Smooth muscle cell (in vitro differentiated cells): Measurements from ENCODE around the gene UPP1. TPM values are rescaled to one million over a fixed set of nuclear protein-coding genes. Genes with fewer than 3 reads are reported as not detected.
A peak's percentile ranks its signal among the peaks of the same experiment; 100 is the strongest.

Source experiments
- DNase-seq: peaks from one replicate; lab custom pipeline; 2025; ENCODE audit not compliant: unreplicated experiment; lab: John Stamatoyannopoulos, UW
- H2AFZ ChIP-seq: fragments of 200-600 bp; sonication (generic); 2 replicates; pipeline ENCODE4 v1.6.0; 2016; ENCODE audit warnings: antibody characterized with exemption, low read depth, mild to moderate bottlenecking
- H3F3A ChIP-seq: fragments of 200-600 bp; sonication (generic); 2 replicates; pipeline ENCODE4 v1.6.0; 2017; ENCODE audit warnings: antibody characterized with exemption, low read depth
- H3K27ac ChIP-seq: fragments of 200-600 bp; sonication (generic); 2 replicates; pipeline ENCODE4 v1.5.1; 2016; ENCODE audit warnings: low read depth, mild to moderate bottlenecking
- H3K27me3 ChIP-seq: fragments of 200-600 bp; sonication (generic); 2 replicates; pipeline ENCODE4 v1.6.1; 2016; ENCODE audit warnings: low read depth, mild to moderate bottlenecking
- H3K36me3 ChIP-seq: fragments of 200-600 bp; sonication (generic); 2 replicates; pipeline ENCODE4 v1.5.1; 2016; ENCODE audit warnings: low read depth
- H3K4me1 ChIP-seq: fragments of 200-600 bp; sonication (generic); 2 replicates; pipeline ENCODE4 v1.5.1; 2016; ENCODE audit warnings: low read depth
- H3K4me2 ChIP-seq: fragments of 200-600 bp; sonication (generic); 2 replicates; pipeline ENCODE4 v1.6.0; 2016; ENCODE audit warnings: mild to moderate bottlenecking
- H3K4me3 ChIP-seq: fragments of 200-600 bp; sonication (generic); 2 replicates; pipeline ENCODE4 v1.5.1; 2016; ENCODE audit warnings: mild to moderate bottlenecking
- H3K79me2 ChIP-seq: fragments of 200-600 bp; sonication (generic); 2 replicates; pipeline ENCODE4 v1.6.0; 2016; ENCODE audit warnings: low read depth, mild to moderate bottlenecking
- H3K9ac ChIP-seq: fragments of 200-600 bp; sonication (generic); 2 replicates; pipeline ENCODE4 v1.6.0; 2016; ENCODE audit warnings: low read depth
- H3K9me3 ChIP-seq: fragments of 200-600 bp; sonication (generic); replicated peaks from 2 replicates; pipeline ENCODE4 v1.5.1; 2016; ENCODE audit warnings: low read depth
- H4K20me1 ChIP-seq: fragments of 200-600 bp; sonication (generic); 2 replicates; pipeline ENCODE4 v1.6.0; 2016; ENCODE audit warnings: low read depth
- WGBS: methylation state at CpG from one replicate; pipeline ENCODE4 v1.1.7; 2016; ENCODE audit warnings: low lambda C conversion rate; 5-methylcytosine and 5-hydroxymethylcytosine counted together
- polyA plus RNA-seq: library from polyadenylated mRNA; unstranded; fragments of >200 nt; fragmentation: Nextera tagmentation; extraction: Ambion mirVana; gene quantifications from 2 replicates; pipeline ENCODE4 v1.2.1, GENCODE V29; 2016
- total RNA-seq: library from RNA; depleted of rRNA; stranded (reverse); fragments of >200 nt; gene quantifications from 2 replicates; pipeline ENCODE4 v1.2.3, GENCODE V29; 2014
- TF ChIP-seq, protein P1 (sequence below): fragments of 200-600 bp; sonication (generic); IDR thresholded peaks from 2 replicates; pipeline ENCODE4 v1.5.1; 2017; ENCODE audit warnings: borderline replicate concordance, mild to moderate bottlenecking, antibody characterized with exemption; ENCODE audit not compliant: insufficient read depth, poor library complexity, severe bottlenecking

The UPP1 gene
- total and polyA plus RNA-seq, 2 experiments from 2014 or later, result 23.6 to 43.8 TPM

DNA sequence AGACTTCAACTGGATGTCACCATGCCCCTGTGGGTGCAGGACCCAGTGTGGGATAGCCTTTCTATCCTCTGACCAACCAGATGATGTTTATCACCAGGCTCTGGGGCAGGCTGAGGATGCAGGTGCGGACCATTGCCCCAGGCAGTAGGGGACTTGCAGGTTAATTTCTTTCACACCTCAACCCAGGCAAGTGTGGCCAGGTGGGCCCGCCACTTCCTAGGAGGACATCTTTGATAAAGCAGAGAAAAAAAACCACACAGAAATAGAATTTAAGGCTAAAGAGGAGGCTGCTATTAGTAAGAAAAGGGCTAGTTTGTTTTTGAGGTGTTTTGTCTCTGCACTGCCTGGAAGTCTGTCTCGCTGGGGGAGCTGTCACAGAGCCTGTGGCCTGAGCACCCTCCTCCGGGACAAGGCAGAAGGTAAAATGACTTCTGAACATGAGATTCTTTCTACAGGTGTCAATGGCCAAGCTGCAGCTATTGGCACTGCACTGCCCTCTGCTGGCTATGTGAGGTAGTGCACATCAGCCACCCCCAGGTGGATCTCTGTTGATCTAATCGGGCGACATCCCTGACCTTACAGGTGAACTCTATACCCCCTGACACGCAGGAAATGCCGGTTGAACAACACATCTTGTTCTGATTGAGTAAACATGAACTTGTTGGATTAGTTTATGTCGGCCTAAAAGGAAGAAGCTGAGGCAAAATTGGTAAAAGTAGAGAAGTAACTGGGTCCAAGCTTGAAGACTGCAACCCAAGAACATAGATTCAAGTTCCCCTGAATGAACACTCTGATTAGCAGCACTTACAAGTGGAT lies 21.0 kb downstream of the UPP1 start:
- 30% methylated on average over 9 of the region's 9 CpGs for WGBS
- H3K27ac ChIP-seq, result no peak overlapping the region
- peak; percentile 32 for DNase-seq

DNA sequence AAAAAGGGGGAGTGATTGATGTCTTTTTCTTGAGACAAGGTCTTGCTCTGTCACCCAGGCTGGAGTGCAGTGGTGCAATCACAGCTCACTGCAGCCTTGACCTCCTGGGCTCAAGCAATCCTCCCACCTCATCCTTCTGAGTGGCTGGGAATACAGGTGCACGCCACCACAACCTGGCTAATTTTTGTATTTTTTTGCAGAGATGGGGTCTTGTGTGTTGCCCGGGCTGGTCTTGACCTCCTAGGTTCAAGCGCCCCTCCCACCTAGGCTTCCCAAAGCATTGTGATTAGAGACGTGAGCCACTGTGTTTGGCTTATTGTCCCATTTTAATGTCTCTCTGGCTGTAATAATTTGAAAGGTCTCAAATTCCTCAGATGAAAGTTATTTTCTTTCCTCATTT lies 21.8 kb downstream of the UPP1 start:
- DNase-seq, result no peak
- Histone ChIP-seq H3K4me3 (no peak overlapping the region), H3K27me3 (no peaks in the 10 kb centered on the region), H3K9ac (no peak overlapping the region), H4K20me1 (no peaks in the 10 kb centered on the region), H2AFZ (no peak overlapping the region), H3K79me2 (no peaks in the 10 kb centered on the region), H3K4me2 (no peak overlapping the region), H3K36me3 (no peaks in the 10 kb centered on the region), H3K27ac (no peak overlapping the region), H3K4me1 (no peaks in the 10 kb centered on the region), H3F3A (peaks cover 5% of the 10 kb centered on the region), H3K9me3 (no peaks in the 10 kb centered on the region)
- TF ChIP-seq, protein P1, sequence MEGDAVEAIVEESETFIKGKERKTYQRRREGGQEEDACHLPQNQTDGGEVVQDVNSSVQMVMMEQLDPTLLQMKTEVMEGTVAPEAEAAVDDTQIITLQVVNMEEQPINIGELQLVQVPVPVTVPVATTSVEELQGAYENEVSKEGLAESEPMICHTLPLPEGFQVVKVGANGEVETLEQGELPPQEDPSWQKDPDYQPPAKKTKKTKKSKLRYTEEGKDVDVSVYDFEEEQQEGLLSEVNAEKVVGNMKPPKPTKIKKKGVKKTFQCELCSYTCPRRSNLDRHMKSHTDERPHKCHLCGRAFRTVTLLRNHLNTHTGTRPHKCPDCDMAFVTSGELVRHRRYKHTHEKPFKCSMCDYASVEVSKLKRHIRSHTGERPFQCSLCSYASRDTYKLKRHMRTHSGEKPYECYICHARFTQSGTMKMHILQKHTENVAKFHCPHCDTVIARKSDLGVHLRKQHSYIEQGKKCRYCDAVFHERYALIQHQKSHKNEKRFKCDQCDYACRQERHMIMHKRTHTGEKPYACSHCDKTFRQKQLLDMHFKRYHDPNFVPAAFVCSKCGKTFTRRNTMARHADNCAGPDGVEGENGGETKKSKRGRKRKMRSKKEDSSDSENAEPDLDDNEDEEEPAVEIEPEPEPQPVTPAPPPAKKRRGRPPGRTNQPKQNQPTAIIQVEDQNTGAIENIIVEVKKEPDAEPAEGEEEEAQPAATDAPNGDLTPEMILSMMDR, result no peak
- 80% methylated on average over 4 of the region's 4 CpGs for WGBS

More for the DNA sequence above, 21.0 kb downstream of the UPP1 start:
- Histone ChIP-seq H2AFZ (no peak overlapping the region), H3K4me1 (no peaks in the 10 kb centered on the region), H3K9me3 (no peaks in the 10 kb centered on the region), H3K79me2 (no peaks in the 10 kb centered on the region), H3K27me3 (no peaks in the 10 kb centered on the region), H3K36me3 (no peaks in the 10 kb centered on the region), H3K4me2 (no peak overlapping the region), H3K9ac (no peak overlapping the region), H3F3A (peaks cover 5% of the 10 kb centered on the region), H4K20me1 (no peaks in the 10 kb centered on the region), H3K4me3 (no peak overlapping the region)
- TF ChIP-seq, protein P1, result peak; percentile 99

GRCh38 chr7:48111596-48111995 lies 22.5 kb downstream of the UPP1 start:
- Histone ChIP-seq H3K9me3 (no peaks in the 10 kb centered on the region), H4K20me1 (no peaks in the 10 kb centered on the region), H3K4me3 (no peak overlapping the region), H3K79me2 (no peaks in the 10 kb centered on the region), H3F3A (peaks cover 5% of the 10 kb centered on the region), H3K4me2 (no peak overlapping the region), H3K9ac (no peak overlapping the region), H3K27ac (no peak overlapping the region), H2AFZ (no peak overlapping the region), H3K36me3 (no peaks in the 10 kb centered on the region), H3K27me3 (no peaks in the 10 kb centered on the region), H3K4me1 (no peaks in the 10 kb centered on the region)
- WGBS, result 90% methylated on average over 8 of the region's 8 CpGs
- no peak for DNase-seq
- TF ChIP-seq, protein P1, result no peak
